Measurements from ENCODE around the gene SDF4.

DNA sequence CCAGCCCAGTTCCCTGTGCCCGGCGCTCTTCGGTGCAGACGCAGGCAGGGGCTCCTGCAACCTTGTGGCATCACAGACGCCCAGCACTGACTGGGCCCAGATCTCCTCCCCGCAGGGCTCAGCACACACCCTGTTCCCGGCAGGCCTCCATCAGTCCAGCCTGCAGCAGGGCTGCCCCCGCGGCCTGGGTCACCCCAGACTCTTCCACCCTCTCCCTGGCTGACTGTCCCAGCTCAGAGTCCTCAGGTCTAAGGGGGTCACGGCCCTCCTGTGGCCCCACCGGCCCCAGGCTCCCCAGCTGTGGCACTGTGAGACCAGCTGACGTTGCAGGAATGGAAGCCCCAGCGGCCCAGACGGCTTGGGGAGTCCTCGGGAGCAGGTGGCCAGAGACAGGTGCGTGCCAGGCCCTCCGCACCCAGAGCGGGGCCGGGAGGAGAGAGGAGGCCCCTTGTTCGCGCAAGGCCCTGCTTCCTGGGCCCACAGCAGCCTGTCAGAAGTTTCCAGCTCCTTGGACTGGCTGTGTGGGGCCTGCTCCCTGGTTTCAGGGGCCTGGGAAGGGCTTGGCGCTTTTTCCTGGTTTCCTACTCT, 4.5 kb upstream of the SDF4 start:
- TF ChIP-seq, protein P1, sequence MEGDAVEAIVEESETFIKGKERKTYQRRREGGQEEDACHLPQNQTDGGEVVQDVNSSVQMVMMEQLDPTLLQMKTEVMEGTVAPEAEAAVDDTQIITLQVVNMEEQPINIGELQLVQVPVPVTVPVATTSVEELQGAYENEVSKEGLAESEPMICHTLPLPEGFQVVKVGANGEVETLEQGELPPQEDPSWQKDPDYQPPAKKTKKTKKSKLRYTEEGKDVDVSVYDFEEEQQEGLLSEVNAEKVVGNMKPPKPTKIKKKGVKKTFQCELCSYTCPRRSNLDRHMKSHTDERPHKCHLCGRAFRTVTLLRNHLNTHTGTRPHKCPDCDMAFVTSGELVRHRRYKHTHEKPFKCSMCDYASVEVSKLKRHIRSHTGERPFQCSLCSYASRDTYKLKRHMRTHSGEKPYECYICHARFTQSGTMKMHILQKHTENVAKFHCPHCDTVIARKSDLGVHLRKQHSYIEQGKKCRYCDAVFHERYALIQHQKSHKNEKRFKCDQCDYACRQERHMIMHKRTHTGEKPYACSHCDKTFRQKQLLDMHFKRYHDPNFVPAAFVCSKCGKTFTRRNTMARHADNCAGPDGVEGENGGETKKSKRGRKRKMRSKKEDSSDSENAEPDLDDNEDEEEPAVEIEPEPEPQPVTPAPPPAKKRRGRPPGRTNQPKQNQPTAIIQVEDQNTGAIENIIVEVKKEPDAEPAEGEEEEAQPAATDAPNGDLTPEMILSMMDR (IDR thresholded peaks at IDR 0.05), result no peak
- no peak for TF ChIP-seq POLR2A (IDR thresholded peaks at IDR 0.05)

Data from vagina (tissue), 2 donors.